GM18517 (cell line): ENCODE measurements around the gene ALOXE3.
"Not testable (repeated sequence)": the region's sequence is repeated elsewhere in the genome, so short reads cannot be mapped to it uniquely, and the experiment has no call there.

ENCODE experiments used
- ATAC-seq: cut with Tn5 transposase; IDR thresholded peaks from one replicate; pipeline ENCODE4 v1.9.1; 2021; ENCODE audit warnings: mild to moderate bottlenecking, moderate library complexity; ENCODE audit not compliant: unreplicated experiment

ALOXE3 gene

DNA sequence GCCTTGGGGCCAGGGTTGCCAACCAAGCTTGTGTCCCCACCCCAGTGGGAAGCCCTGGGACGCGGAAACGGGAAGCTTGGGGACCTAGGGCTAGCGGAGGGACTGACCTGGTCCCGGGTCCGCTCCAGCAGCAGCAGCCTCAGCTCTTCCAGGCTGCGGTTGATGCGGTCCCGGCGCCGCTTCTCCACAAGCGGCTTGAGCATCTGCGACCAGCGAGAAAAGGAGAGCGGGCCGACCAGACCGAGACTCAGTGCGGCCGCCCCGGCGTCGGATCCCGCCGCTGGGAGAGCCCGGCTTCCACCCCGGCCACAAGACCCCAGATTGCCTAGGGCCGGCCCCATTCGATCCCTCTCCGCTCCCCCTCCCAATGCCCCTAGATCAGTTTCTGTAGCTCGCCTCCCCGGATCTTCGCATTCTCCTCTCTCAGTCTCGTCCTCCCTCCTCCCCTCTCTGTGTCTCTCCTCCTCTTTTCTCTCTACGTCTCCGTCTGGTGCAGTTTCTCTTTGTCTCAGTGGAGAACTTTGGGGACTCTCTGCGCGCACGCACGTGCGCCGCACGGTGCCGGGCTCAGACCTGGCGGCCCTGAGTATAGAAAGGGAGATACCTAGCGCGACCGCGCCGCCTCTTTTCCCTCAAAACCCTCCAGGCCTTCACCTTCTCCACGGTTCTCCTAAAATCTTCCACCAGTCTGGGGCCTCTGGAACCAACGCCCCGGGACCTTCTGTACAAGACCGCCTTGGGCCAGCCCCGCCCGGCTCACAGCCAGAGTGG, 4.8 kb upstream of the ALOXE3 start:
- no peak for ATAC-seq

DNA sequence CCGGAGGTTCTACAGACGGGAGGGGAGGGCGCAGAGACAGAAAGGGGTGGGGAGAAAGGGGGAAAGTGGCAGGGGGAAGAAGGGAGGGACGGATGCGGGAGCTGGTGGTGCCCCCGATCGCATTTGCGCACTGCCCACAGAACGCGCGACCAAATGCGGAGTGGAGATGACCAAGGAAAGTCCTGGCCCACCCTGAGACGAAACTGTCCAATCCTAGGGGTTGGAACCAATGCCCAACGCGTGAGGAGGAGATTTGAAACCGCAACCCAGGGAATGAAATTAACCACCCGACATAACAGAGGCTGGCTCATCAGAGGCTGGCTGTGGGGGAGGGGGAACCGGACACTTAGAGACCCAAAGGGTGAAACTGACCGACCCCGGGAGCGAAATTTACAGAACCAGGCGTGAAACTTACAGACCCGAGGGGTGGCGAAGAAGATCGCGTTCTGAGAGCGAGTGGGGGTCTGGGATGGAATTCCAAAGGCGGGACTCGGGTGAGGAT, 4.2 kb upstream of the ALOXE3 start:
- no peak for ATAC-seq

DNA sequence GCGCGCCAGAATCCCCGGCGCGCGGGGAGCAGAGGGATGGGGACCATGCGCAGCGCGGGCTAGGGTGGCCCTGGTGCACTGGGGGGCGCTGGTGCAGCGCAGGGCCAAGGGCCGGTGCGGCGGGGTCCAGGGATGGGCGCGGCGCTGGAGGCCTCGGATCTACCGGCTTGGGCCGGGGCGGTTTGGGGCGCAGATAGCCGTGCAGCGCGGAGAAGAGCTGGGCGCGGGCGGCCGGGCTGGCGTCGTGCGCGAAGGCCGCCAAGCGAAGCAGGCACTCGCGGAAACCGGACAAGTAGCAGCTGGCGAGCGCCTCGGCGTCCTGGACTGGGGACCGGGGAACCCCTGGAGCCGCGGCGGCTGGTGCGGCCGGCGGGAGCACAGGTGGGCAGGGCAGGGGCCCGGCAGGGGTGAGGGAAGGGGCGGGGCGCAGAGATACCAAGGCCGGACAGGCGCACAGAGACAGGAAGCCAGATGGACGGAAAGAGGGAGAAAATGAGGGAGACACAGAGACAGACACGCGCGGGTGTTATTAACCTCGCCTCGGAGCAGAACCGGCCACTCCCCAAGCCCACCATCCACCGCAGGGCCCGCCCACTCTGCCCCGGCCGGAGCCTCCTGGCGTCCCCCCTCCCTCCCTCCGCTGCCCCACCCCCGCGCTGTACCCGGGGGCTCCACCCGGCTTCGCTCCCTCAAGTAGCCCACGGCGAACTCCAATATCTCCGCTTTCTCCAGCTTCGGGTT, 3.5 kb upstream of the ALOXE3 start:
- ATAC-seq, result no peak

DNA sequence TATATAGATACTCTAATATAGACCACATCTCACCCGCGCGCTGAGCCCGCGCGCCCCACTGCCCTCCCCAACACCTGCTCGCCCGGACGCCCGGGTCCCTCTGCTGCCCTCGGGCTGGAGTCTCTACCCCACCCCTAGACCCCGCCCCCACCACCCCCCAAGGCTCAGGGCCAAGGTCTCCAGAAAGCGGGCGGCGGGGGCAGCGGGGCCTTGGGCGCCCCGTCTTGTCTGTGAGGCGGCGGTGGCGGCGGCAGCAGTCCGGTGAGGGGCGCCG, 3.0 kb upstream of the ALOXE3 start:
- ATAC-seq, result no peak

DNA sequence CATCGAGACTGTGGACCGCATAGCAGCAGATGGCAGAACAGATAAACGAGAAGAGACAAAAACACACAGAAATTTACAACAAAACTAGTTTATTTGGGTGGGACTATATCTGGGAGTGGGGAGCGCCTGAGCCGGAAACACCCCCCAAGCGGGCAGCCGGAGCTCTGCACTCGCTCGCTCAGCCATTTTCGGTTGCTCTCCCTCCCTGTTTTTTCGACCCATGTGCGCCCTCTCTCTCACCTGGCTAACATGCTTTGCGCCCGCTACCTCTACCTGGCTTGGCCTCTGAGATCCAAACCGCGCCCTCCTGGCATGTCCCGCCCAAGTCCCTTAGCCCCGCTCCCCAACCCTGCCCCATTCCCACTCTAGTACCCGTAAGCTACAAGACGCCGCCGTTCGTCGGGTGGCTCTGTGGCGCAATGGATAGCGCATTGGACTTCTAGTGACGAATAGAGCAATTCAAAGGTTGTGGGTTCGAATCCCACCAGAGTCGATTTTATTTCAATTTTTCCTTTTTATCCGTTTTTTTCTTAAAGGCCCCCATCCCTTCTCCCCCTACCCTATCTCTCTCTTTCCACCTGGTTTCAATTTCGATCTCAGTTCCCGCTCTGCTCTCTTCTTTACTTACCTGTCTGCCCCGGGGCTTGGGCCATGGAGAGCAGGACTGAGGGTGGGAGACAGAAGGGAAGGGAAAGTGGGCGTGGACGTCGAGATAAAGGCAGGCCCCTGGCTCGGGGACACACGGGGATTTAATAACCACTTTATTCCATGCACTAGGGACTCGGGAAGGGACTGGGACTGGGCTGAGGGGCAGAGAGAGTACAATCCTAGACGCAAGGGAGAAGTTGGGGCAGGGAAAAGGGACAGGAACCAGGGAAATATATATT, 2.4 kb upstream of the ALOXE3 start:
- ATAC-seq, result peak; percentile 8

DNA sequence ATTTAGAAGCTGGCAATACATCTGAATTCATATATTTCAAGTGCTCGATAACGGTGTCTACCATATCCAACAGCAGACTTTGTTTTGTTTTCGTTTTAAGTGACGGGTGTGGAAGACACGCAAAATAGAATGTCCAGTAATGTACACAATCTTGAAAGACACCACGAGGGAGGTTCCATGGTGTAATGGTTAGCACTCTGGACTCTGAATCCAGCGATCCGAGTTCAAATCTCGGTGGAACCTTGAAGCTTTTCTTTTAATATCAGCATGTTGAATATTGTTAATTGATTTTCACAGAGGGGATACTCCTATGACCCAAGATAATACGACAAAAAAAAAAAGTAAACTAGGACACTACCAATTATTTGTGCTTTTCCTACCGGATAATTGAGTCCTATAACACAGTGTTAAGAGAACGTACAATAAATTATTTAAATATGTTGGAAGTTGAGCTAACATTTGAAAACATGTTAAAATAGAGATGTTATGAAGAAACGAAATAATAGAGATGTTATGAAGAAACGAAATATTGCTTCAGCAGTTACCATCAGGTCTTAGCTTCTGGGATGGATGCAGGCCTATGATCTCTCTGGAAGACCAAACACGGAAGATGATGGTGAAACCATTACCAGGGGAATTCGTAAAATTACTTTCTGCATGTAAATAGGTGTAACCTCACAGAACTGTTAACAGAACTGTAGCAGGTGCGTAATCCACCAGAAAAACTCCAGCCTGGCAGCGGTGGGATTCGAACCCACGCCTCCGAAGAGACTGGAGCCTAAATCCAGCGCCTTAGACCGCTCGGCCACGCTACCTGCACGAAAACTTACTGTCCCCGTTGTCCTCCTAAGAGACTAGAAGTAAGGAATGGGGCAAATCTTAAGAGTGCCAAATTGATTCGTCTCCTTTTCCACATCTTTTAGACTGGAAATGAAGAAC, 1.5 kb upstream of the ALOXE3 start:
- ATAC-seq, result peak; percentile 32

DNA sequence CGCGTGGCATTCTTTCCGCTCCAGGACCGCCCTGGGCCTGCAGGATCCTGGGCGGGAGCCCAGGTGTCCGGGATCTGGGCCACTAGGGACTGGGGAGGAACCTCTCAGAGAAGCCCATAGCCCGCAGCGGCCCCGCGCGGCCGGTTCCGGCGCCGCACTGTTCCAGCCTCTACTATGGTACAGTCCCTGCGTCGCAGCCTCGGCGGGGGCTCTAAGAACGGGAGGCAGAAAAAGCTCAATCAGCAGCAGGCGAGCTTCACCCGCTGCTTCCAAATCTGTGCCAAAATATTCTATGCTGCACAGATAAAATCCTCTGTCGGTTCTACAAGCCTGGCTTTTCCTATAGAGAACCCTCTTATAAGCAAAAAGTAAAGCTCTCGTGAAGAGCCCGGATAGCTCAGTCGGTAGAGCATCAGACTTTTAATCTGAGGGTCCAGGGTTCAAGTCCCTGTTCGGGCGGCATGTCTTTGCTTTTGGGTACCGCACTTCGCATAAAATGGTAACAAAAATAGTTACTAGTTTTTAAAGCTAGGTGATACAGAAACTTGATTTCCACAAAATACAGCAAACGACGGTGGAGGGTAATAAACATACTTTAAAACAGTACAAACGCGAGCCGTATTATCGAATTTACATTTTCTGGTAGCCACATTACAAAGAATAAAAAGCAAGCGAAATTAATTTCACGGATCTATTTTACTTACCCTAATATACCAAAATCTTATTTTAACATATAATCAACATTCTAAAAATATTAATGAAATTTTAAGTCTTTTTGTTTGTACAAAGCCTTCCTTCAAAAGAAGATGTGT, 661 bp upstream of the ALOXE3 start:
- peak; percentile 27 for ATAC-seq

DNA sequence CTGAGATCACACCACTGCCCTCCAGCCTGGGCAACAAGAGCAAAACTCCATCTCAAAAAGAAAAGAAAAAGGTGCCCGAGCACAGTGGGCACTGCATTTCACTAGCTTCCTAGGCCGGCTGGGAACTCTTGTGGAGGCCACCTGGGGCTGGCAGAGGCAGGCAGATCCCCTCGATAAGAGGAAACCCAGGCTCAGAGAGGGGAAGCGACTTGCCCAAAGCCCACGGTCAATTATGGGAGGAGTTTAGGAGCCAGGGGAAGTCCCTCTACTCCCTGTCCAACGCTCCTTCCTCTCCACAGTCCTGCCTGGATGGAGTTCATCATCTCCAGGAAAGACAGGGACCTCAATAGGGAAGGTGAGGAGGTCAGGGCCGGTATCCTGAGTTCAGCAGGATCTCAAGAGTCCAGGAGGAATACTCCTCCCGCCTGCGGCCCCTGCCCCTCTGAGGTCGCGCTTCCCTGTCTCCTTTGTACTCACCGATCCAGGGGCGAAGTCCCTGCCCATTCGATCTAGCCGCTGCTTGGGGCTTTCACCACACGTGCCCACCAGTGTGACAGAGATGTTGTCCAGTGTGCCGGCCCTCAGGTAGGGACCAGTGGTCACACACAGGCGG, 841 bp downstream of the ALOXE3 start:
- no peak for ATAC-seq

DNA sequence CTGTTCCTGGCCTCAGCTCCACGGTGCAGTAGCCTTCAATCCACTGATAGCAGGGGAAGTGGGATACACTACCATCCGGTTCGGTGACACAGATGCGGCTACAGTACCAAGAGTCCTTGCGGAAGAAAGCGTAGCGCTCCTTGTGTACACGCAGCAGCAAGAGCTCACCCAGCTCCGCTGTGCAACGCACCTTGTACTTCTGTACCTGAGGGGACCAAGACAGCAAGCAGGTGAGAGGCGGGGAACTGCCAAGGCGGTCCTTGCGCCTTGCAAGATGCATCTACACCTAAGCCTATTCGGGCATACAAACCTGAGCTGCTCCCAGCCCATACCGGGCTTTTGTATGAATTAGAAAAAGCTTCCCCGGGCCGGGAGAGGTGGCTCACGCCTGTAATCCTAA, 1.5 kb downstream of the ALOXE3 start:
- ATAC-seq, result no peak

DNA sequence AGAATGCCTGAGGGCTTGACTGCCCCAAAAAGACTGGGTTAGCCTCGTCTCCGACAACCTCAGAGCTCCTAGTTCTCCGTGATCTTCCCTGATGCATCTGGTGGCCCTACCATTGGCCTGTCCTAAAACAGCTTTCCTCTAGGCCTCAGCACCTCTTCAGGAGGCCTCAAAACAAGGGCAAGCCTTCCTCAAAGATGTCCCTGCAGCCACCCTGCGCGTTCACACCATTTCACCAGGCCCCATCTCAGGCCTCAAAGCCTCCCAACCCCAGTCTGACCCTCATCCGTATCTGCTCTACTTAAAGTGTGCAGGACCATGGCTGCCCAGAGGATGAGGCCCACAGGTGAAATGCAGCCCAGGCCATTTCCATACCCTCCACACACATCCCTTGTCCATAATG, 7.4 kb downstream of the ALOXE3 start:
- ATAC-seq, result no peak

DNA sequence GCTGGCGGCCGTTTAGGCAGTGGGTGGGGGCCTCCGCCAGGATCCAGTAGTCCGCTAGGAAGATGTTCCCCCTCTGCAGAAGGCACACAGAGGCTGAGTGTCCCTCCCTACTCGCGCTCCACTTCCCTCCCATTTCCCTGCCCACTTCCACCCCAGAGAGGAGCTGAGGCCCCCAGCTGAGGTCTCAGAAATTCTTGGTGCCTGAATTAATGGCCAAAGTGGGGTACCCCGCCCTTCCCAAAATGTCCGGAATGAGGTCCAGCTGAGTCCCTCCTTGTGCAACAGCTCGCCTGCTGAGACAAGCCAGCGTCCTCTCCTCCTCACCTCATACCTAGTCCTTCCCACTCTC, 7.9 kb downstream of the ALOXE3 start:
- no peak for ATAC-seq

DNA sequence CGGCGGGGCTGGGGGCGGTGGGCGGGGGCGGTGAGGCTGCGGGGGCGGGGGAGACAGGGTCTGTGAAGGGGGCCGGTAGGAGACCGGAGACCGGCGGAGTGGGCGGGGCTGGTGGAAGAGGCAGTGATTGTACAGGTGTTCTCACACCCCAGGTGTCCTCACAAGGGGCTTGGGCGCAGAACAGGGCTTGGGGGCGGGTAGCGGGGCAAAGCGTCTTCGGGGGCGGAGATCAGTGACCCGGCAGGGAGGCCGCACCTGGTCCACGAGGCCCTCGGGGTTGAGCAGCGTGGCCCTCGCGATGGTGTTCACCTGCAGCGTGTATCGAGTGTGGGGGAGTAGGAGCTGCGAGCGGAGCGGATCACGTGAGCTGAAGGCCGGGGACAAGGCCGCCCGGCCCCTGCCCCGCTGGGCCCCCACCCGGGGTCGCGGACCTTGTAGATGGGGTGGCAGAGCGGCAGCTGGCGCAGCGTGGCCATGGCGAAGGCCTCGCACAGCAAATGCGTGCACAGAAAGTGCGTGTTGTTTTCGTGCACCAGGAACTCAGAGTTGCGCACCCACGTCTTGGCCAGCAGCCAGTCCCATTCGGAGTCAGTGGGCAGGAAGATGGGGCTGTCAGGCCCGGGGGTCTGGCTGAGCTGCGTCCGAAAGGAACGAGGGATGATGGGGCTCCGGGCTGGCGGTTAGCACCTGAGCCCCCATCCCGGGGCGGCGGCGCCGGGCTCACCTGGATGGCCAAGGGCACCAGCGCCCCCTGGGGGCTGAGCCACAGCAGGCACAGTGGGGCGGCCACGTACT, 8.5 kb downstream of the ALOXE3 start:
- no peak for ATAC-seq

DNA sequence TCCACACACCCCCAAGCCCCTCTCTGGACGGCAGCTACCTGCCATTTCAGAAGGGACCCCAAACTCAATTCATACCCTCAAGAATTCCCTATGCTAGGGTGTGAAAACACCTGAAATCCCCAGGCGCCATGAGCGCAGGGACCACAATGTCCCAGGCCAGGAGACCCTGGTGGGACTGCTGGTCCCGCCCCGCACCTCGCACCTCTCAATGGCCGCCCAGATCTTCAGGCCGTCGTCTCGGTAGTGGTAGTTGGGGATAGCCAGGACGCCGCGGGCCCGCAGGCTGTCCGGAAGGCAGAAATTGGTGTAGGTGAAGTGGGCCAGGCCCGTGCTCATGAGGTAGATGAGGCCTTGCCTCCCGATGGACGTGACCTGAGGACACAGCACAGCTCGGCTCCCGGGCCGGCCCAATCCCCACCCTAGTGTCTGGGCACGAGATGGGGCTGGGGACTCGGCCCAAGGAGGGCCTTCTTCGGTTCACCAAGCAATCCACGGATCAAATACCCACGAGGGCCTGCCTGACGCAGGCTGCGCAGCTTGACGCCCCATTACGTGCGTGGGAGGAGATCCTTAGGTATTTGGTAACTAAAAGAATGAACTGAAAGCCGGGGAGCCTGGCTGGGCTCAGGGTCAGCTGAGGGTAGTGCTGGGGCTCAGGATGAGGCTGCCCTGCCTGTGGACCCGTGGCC, 9.2 kb downstream of the ALOXE3 start:
- no peak for ATAC-seq

DNA sequence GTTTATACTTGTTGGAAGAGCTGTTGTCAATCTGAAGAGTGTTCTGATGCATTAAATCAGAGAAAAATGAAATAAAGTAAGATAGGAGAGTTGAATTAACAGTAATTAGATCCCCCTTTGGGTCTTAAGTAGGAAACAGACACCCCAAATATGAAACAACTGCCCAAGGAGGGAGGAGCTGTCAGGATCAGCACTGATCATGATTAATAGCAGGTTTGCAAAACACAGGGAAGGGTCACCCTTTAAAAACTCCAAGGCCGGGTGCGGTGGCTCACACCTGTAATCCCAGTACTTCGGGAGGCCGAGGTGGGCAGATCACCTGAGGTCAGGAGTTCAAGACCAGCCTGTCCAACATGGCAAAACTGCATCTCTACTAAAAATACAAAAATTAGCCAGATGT, 11.3 kb downstream of the ALOXE3 start:
- ATAC-seq, result not testable (repeated sequence)

DNA sequence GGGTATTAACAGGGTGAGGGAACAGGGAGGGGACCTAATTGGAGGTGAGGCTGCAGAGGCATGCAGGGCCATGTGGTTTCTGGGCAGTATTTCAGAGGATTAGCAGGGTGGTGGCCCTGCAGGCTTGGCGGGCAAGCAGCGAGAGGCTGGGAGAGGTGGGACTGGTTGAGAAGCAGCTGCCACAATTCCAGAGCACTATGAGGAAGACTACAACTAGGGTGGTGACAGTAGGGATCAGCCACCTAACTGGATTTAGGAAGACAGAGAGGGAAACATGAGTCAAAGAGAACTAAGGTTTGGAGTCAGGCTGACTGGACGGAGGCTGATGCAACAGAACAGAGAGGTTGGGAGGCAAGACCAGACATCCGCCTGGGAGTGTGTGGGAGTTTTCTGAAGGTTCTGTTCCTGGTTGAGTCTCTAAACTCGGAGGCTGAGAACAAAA, 12.3 kb downstream of the ALOXE3 start:
- no peak for ATAC-seq

DNA sequence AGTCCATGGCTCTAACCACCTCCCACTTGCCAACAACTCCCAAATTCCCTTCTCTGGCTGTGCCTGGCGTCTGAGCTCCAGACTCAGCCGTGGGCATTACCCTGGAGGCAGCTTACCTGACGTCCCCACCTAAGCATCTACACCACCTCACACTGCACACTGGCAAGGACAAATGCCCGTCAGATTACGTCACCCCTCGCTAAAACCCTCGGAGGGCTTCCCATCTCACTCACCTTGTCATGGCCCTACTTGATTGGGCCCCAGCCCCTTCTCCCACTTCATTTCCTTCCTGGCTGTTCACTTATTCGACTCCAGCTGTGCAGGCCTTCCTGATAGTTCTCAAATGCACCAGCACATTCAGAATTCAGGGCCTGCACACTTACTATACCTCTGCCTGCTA, 13.4 kb downstream of the ALOXE3 start:
- no peak for ATAC-seq

DNA sequence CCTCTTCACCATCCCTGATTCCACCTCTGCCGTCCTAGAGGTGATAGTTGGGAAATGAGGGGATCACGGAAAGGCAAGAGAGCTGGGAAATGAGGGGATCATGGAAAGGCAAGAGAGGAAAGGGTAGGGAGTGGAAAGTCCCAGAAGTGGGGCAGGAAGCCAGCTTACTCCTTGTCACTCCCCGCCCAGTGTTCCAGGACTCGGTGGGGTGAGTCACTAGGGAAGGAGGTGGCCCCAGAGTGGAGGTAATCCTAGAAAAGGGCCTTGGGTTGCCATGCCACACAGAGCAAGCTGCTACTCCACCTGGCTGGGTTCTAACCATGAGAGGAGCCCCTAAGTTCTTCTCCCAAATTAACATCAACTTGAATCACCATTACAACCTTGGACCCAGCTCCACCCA, 14.8 kb downstream of the ALOXE3 start:
- ATAC-seq, result no peak

DNA sequence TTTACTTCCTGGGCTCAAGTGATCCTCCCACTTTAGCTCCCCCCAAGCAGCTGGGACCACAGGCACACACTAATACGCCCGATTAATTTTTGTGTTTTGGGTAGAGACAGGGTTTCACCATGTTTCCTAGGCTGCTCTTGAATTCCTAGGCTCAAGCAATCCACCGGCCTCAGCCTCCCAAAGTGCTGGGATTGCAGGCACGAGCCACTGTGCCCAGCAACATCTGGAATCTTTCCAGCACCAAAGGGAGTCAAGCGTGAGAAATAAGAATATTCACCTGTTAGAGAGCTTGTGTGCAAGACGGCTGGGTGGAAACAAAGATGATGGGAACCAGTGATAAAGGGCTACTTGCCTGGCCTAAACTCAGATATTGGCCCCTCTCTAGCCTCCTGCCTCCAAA, 16.6 kb downstream of the ALOXE3 start:
- ATAC-seq, result no peak
